Neural progenitor cell (in vitro differentiated cells): ENCODE measurements around the gene ATG3.

Source experiments
- CTCF ChIP-seq: fragments of 200-600 bp; sonication (generic); IDR thresholded peaks from 2 replicates; pipeline ENCODE4 v1.5.1; 2017; ENCODE audit warnings: antibody characterized with exemption, mild to moderate bottlenecking
- EZH2 ChIP-seq: fragments of 200-600 bp; sonication (generic); IDR thresholded peaks from 2 replicates; pipeline ENCODE4 v1.6.1; 2017; ENCODE audit warnings: antibody characterized with exemption, mild to moderate bottlenecking, moderate library complexity

DNA sequence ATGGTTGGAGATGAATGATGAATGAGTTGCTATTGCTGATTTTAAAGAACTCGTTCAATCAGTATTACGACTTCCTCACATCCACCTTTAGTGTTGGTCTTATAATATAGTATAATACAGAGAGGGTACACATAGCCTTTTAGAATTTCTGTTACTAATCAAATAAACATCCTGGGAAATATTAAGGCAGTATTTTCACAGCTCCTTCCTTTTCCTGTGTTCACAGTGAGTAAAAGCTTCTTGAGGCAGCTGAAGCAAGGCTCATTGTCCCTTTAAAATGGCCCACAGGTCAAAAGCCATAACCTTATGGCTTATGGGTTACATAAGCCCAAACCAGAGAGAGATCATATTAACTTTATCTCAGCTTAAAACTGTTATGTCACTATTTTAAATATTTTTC, 61.1 kb downstream of the ATG3 start:
- TF ChIP-seq CTCF (no peak), EZH2 (no peak)
